ENCODE measurements around the gene ERBB2.
"Not testable (repeated sequence)": the region's sequence is repeated elsewhere in the genome, so short reads cannot be mapped to it uniquely, and the experiment has no call there.

The ERBB2 gene

GRCh38 chr17:39696731-39697130 lies 3.1 kb upstream of the ERBB2 start:
- Histone ChIP-seq H3F3A (ENCODE audit: low read depth) (no peaks in the 10 kb centered on the region), H3K9ac (ENCODE audit: low read depth, low read length, poor library complexity, severe bottlenecking) (no peak overlapping the region), H2AFZ (ENCODE audit: low read length) (no peak overlapping the region), H3K36me3 (ENCODE audit: insufficient read depth, low read length) (no peaks in the 10 kb centered on the region), H4K20me1 (ENCODE audit: insufficient read depth, low read length, poor library complexity, severe bottlenecking) (no peaks in the 10 kb centered on the region), H3K27me3 (ENCODE audit: insufficient read depth, low read length, poor library complexity, severe bottlenecking) (no peaks in the 10 kb centered on the region), H3K4me2 (ENCODE audit: low read depth, low read length, poor library complexity, severe bottlenecking) (no peak overlapping the region), H3K9me3 (ENCODE audit: insufficient read depth, low read depth, low read length) (no peaks in the 10 kb centered on the region), H3K79me2 (ENCODE audit: insufficient read depth, low read length) (no peaks in the 10 kb centered on the region), H3K4me3 (ENCODE audit: low read length, poor library complexity, severe bottlenecking) (no peak overlapping the region), H3K4me1 (ENCODE audit: insufficient read depth, low read length, poor library complexity, severe bottlenecking) (no peaks in the 10 kb centered on the region), H3K9me2 (replicated peaks; ENCODE audit: low read depth, low read length) (no peaks in the 10 kb centered on the region)
- TF ChIP-seq EZH2phosphoT487 (IDR thresholded peaks at IDR 0.05; ENCODE audit: borderline replicate concordance), result no peak
- TF ChIP-seq CTCF (conservative IDR thresholded peaks at IDR 0.05; ENCODE audit: low read length), result no peak

DNA sequence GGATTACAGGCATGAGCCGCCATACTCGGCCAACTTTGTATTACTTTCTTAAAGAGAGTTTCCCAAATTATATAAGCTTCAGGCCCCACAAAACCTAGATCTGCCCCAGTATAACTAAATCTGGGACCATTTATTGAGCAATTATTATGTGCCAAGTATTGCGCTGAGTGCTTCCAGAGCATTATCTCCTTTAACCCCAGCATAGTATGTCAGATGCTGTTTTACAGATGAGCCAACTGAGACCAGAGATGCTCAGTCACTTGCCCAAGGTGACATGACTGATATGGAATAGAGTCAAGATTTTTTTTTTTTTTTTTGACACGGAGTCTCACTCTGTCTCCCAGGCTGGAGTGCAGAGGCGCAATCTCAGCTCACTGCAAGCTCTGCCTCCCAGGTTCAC lies 1.9 kb upstream of the ERBB2 start:
- Histone ChIP-seq H3K36me3 (ENCODE audit: insufficient read depth, low read length) (no peaks in the 10 kb centered on the region), H4K20me1 (ENCODE audit: insufficient read depth, low read length, poor library complexity, severe bottlenecking) (no peaks in the 10 kb centered on the region), H3K4me3 (ENCODE audit: low read length, poor library complexity, severe bottlenecking) (no peak overlapping the region), H3K9me3 (ENCODE audit: insufficient read depth, low read depth, low read length) (no peaks in the 10 kb centered on the region), H3K4me1 (ENCODE audit: insufficient read depth, low read length, poor library complexity, severe bottlenecking) (no peaks in the 10 kb centered on the region), H3K79me2 (ENCODE audit: insufficient read depth, low read length) (no peaks in the 10 kb centered on the region), H3K4me2 (ENCODE audit: low read depth, low read length, poor library complexity, severe bottlenecking) (no peak overlapping the region), H3K27me3 (ENCODE audit: insufficient read depth, low read length, poor library complexity, severe bottlenecking) (no peaks in the 10 kb centered on the region), H2AFZ (ENCODE audit: low read length) (no peak overlapping the region), H3K9me2 (replicated peaks; ENCODE audit: low read depth, low read length) (no peaks in the 10 kb centered on the region), H3K9ac (ENCODE audit: low read depth, low read length, poor library complexity, severe bottlenecking) (no peak overlapping the region), H3F3A (ENCODE audit: low read depth) (no peaks in the 10 kb centered on the region)
- no peak for TF ChIP-seq CTCF (conservative IDR thresholded peaks at IDR 0.05; ENCODE audit: low read length)
- TF ChIP-seq EZH2phosphoT487 (IDR thresholded peaks at IDR 0.05; ENCODE audit: borderline replicate concordance), result no peak

DNA sequence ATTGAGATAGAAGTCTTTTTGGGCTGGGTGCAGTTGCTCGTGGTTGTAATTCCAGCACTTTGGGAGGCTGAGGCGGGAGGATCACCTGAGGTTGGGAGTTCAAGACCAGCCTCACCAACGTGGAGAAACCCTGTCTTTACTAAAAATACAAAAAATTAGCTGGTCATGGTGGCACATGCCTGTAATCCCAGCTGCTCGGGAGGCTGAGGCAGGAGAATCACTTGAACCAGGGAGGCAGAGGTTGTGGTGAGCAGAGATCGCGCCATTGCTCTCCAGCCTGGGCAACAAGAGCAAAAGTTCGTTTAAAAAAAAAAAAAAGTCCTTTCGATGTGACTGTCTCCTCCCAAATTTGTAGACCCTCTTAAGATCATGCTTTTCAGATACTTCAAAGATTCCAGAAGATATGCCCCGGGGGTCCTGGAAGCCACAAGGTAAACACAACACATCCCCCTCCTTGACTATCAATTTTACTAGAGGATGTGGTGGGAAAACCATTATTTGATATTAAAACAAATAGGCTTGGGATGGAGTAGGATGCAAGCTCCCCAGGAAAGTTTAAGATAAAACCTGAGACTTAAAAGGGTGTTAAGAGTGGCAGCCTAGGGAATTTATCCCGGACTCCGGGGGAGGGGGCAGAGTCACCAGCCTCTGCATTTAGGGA lies 577 bp upstream of the ERBB2 start:
- H3K27me3 ChIP-seq (ENCODE audit: insufficient read depth, low read length, poor library complexity, severe bottlenecking); H2AFZ ChIP-seq (ENCODE audit: low read length); H3K4me3 ChIP-seq (ENCODE audit: low read length, poor library complexity, severe bottlenecking); H3K9me2 ChIP-seq (replicated peaks; ENCODE audit: low read depth, low read length); H3K9me3 ChIP-seq (ENCODE audit: insufficient read depth, low read depth, low read length); H4K20me1 ChIP-seq (ENCODE audit: insufficient read depth, low read length, poor library complexity, severe bottlenecking); H3K9ac ChIP-seq (ENCODE audit: low read depth, low read length, poor library complexity, severe bottlenecking); H3K4me2 ChIP-seq (ENCODE audit: low read depth, low read length, poor library complexity, severe bottlenecking); H3K79me2 ChIP-seq (ENCODE audit: insufficient read depth, low read length); H3K36me3 ChIP-seq (ENCODE audit: insufficient read depth, low read length); H3F3A ChIP-seq (ENCODE audit: low read depth); H3K4me1 ChIP-seq (ENCODE audit: insufficient read depth, low read length, poor library complexity, severe bottlenecking): not testable (repeated sequence)
